WI38 (cell line): ENCODE data around the gene LRRC32.

Experiments
- H3K4me3 ChIP-seq: 2 replicates; pipeline ENCODE4 v1.5.1; 2011; ENCODE audit warnings: low read depth, mild to moderate bottlenecking, control low read depth, low read length
- TF ChIP-seq, protein P1 (sequence below): IDR thresholded peaks from 2 replicates; pipeline ENCODE4 v1.5.1; 2012; ENCODE audit warnings: low read depth, mild to moderate bottlenecking, control low read depth, low read length

LRRC32 gene

DNA sequence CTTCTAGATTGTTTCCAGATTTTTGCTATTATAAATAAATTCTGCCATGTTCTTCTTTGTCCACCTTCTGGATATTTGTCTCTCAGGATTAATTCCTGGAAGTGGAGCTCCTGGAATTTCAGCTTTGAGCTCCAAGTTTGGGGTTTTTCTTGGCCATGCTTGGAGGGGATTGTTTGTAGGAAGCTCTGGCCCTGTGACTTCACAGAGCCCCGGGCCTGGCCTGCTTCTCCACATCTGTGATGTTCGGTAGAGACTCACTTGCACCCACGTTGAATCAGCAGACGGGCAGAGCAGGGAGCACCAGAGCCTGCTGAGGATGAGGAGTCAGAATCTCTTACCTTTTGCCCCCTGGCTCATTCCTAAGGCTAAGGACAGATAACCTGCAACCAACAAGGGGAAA, 35.7 kb downstream of the LRRC32 start:
- H3K4me3 ChIP-seq, result no peak overlapping the region
- TF ChIP-seq, protein P1, sequence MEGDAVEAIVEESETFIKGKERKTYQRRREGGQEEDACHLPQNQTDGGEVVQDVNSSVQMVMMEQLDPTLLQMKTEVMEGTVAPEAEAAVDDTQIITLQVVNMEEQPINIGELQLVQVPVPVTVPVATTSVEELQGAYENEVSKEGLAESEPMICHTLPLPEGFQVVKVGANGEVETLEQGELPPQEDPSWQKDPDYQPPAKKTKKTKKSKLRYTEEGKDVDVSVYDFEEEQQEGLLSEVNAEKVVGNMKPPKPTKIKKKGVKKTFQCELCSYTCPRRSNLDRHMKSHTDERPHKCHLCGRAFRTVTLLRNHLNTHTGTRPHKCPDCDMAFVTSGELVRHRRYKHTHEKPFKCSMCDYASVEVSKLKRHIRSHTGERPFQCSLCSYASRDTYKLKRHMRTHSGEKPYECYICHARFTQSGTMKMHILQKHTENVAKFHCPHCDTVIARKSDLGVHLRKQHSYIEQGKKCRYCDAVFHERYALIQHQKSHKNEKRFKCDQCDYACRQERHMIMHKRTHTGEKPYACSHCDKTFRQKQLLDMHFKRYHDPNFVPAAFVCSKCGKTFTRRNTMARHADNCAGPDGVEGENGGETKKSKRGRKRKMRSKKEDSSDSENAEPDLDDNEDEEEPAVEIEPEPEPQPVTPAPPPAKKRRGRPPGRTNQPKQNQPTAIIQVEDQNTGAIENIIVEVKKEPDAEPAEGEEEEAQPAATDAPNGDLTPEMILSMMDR, result no peak

DNA sequence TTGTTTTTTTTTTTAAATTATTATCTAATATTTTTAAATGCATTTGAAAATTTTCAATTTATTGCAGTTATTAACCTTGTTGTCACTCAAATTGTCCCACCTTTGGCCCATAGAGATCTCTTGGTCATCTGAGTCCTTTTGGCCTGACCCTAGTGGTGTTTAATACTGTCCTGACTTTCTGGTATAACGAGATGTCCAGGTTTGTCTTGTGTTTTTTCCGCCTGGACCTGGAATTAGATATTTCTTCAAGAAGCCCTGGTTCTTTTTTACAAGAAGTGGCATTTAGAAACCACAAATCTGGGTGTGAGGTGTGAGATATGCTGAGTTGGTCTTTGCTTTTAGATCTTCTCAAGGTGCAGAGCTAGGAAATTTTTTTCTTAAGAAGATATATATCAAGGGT, 38.1 kb downstream of the LRRC32 start:
- H3K4me3 ChIP-seq, result no peak overlapping the region
- TF ChIP-seq, protein P1, result no peak

DNA sequence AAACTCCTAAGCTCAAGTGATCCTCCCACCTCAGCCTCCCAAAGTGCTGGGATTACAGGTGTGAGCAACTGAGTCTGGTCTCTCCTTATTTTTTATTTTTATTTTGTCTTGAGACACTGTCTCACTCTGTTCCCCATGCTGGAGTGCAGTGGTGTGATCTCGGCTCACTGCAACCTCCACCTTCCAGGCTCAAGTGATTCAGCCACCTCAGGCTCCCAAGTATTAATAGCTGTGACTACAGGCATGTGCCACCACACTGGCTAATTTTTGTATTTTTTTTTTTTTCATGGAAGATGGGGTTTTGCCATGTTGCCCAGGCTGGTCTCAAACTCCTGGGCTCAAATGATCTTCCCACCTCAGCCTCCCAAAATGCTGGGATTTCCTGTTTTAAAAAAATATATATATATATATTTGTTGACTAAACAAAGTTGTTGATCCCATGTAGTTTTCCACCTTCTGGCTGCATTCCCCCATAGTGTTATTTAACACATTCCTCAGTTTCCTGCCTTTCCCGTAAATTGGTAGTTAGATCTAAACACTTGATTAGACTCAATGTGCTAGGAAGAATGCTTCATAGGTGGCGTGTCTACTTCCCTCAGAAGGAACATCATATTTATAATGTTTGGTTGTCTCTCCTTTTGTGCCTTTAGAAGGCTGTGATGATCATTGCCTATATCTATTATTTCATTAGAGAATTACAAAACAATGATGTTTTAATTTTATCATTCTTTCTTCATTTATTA, 38.8 kb downstream of the LRRC32 start:
- H3K4me3 ChIP-seq, result no peak overlapping the region
- TF ChIP-seq, protein P1, result no peak

DNA sequence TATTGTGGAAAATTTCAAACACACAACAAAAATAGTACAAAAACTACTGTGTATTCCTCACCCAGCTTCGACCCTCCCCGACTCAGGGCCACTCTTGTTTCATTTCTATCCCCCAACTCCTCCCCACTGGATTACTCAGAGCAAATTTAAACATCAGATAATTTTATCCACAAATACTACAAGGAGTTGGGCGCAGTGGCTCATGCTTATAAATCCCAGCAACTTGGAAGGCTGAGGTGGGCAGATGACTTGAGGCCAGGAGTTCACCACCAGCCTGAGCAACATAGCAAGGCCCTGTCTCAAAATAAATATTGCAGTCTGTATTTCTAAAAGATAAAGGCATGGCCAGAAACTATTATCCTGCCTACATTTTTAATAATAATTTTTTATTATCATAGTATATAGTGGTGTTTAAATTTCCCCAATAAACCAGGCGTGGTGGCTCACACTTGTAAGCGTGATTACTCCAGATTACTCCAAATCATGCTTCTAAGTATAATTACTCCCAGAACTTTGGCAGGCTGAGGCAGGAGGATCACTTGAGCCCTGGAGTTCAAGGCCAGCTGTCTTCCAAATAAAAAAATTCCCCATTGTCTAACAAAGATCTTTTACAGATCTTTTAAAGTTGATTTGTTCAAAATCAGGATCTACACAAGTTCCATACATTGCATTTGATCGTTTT, 39.8 kb downstream of the LRRC32 start:
- H3K4me3 ChIP-seq, result no peak overlapping the region
- TF ChIP-seq, protein P1, result no peak

DNA sequence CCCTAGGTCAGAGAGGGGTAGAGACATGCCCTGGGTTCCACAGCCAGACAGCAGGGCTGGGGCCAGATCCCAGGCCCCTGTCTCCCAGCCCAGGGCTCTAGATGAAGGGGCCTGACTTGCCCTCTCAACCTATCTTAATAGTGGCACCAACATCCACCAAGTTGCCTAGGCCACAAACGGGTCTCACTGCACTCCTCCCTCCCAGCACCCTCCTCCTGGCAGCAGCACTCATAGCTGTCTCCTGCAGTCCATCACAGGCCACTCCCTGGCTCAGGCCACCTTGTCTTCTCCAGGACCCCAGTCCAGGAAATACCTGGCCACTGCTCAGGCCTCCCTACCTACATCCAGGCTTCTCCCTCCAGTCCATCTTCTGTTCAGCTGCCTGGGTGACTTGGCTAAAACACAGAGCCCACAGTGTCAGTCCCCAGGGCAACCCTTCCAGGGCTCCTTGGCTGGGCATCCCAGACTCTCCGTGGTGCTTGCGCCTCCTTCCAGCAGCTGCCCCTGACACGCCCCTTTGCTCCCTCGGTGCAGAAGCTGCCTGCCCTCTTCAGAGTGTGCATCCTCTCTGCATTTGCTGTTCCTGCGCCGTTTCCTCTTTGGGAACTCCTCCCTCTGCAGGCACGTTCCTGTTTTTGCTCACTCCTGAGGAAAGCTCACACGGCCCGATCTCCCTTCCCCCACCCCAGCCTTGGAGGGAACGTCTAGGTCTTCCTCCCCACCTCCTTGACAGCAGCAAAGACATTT, 40.5 kb downstream of the LRRC32 start:
- no peak overlapping the region for H3K4me3 ChIP-seq
- TF ChIP-seq, protein P1, result no peak

DNA sequence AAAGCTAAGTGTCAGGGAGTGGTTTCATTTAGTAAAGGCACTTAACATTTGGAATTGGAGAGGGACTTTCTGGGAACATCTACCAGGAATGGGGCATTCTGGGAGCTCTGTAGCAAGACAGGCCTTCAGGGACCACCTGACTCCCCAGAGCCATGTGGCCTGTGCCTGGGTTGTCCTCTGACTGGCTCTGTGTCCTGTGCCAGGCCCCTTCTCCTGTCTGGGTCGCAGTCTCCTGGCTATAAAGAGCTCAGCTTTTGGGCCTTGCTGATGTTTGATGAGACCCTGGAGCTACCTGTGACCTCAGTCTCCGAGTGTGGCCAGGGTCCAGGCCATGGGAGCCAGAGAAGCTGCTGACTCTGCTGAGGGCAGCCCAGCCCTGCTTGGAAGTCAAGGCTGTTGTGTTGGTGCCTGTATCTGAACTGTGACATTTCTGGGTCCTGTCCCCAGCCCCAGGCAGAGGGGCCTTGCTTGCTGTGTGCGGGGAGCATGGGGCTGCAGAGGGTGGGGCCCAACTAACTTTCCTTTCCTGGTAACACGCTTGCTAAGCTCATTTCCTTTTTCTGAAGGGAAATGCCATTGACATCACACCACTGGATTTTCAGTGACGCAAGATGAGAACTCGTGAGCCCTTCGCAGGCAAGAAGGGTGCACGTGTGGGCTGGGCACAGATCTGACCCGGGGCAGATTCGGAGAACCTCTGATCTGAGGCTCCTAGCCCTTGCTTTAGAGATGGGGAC, 41.3 kb downstream of the LRRC32 start:
- no peak overlapping the region for H3K4me3 ChIP-seq
- TF ChIP-seq, protein P1, result no peak
